Endothelial cell of umbilical vein (primary cell): ENCODE measurements around the gene TMED8. TPM values are rescaled to one million over a fixed set of nuclear protein-coding genes. Genes with fewer than 3 reads are reported as not detected.

Experiments used
- BruUV-seq: library from RNA; stranded (reverse); fragments of 400-500 nt; replicated peaks from 2 replicates; lab custom pipeline; 2021; lab: Mats Ljungman, UMichigan
- CTCF ChIA-PET: fragments of 300-600, 350-600 bp; sonication (Branson Sonifier 250); formaldehyde crosslinking; loops from one replicate; lab custom pipeline; 2021; ENCODE audit warnings: antibody characterized with exemption, inconsistent platforms; lab: Charles Lee
- POLR2A ChIA-PET: fragments of 300-600, 350-600 bp; sonication (Branson Sonifier 250); formaldehyde crosslinking; loops from one replicate; lab custom pipeline; 2021; ENCODE audit warnings: antibody characterized with exemption, inconsistent platforms; lab: Charles Lee
- DNase-seq: peaks from one replicate; pipeline ENCODE4 v3.0.0-alpha.2; 2011; ENCODE audit warnings: low read depth, low spot score
- FAIRE-seq: peaks from 2 replicates; lab custom pipeline; 2011; peaks lifted over from hg19 to GRCh38; lab: Jason Lieb, UNC
- H2AFZ ChIP-seq: 2 replicates; pipeline ENCODE4 v1.6.0; 2012; ENCODE audit warnings: low read depth, low read length, control low read depth, inconsistent platforms
- H3K27ac ChIP-seq: 2 replicates; pipeline ENCODE4 v1.5.1; 2011; ENCODE audit warnings: low read depth, mild to moderate bottlenecking, control low read depth, low read length, moderate library complexity; ENCODE audit not compliant: insufficient read depth
- H3K27me3 ChIP-seq, 2 experiments: 2 replicates each; pipeline versions ENCODE4 v1.6.0 to v1.6.1; 2011; ENCODE audit warnings: low read length in 2 of 2, mixed read lengths in 1 of 2; ENCODE audit not compliant: control insufficient read depth in 2 of 2, insufficient read depth in 2 of 2
- H3K36me3 ChIP-seq, 2 experiments: 2 replicates in 1 of 2; 3 replicates in 1 of 2; pipeline ENCODE4 v1.5.1; 2011; ENCODE audit warnings: low read length in 2 of 2, mild to moderate bottlenecking in 1 of 2, moderate library complexity in 1 of 2; ENCODE audit not compliant: control insufficient read depth in 2 of 2, insufficient read depth in 2 of 2; ENCODE audit errors: extremely low read depth in 1 of 2
- H3K4me1 ChIP-seq: 3 replicates; pipeline ENCODE4 v1.5.1; 2011; ENCODE audit warnings: mild to moderate bottlenecking, low read length; ENCODE audit not compliant: control insufficient read depth, insufficient read depth; ENCODE audit errors: extremely low read depth
- H3K4me2 ChIP-seq: 2 replicates; pipeline ENCODE4 v1.6.1; 2011; ENCODE audit warnings: low read length, control low read depth, mixed read lengths; ENCODE audit not compliant: insufficient read depth
- H3K4me3 ChIP-seq, 3 experiments: fragments of 200-600 bp in 1 of 3; sonication (generic), shearing (Covaris generic) in 1 of 3; replicated peaks in 1 of 3; 2 replicates each; pipeline ENCODE4 v1.5.1; 2011 to 2016; ENCODE audit warnings: control low read depth in 3 of 3, low read length in 3 of 3, mild to moderate bottlenecking in 2 of 3, inconsistent platforms in 1 of 3, low read depth in 1 of 3, moderate library complexity in 1 of 3; ENCODE audit not compliant: insufficient read depth in 1 of 3
- H3K79me2 ChIP-seq: 2 replicates; pipeline ENCODE4 v1.6.0; 2012; ENCODE audit warnings: low read length, inconsistent platforms; ENCODE audit not compliant: control insufficient read depth, insufficient read depth
- H3K9ac ChIP-seq: replicated peaks from 2 replicates; pipeline ENCODE3; 2011; ENCODE audit warnings: low read length, control low read depth; ENCODE audit not compliant: insufficient read depth; ENCODE audit errors: extremely low read depth
- H3K9me1 ChIP-seq: replicated peaks from 3 replicates; pipeline ENCODE4 v1.6.0; 2011; ENCODE audit warnings: mild to moderate bottlenecking, low read length; ENCODE audit not compliant: control insufficient read depth, insufficient read depth; ENCODE audit errors: extremely low read depth
- H3K9me3 ChIP-seq: replicated peaks from 2 replicates; pipeline ENCODE4 v1.5.1; 2012; ENCODE audit warnings: low read length, inconsistent platforms; ENCODE audit not compliant: control insufficient read depth, insufficient read depth
- H4K20me1 ChIP-seq: replicated peaks from 2 replicates; pipeline ENCODE3; 2011; ENCODE audit warnings: mild to moderate bottlenecking, low read length; ENCODE audit not compliant: control insufficient read depth, insufficient read depth; ENCODE audit errors: extremely low read depth
- CTCF ChIP-seq, 2 donors: IDR thresholded peaks; 1 replicate in 1 of 2; 2 replicates in 1 of 2; pipeline ENCODE4 v1.5.1; 2011; ENCODE audit warnings: low read length in 2 of 2, mild to moderate bottlenecking in 2 of 2, moderate library complexity in 2 of 2, control low read depth in 1 of 2, inconsistent platforms in 1 of 2, low read depth in 1 of 2; ENCODE audit not compliant: insufficient read depth in 1 of 2; ENCODE audit errors: extremely low read depth in 1 of 2
- EZH2 ChIP-seq: IDR thresholded peaks from 2 replicates; pipeline ENCODE4 v1.6.1; 2012; ENCODE audit warnings: borderline replicate concordance, low read depth, mild to moderate bottlenecking, moderate library complexity, low read length, inconsistent platforms; ENCODE audit not compliant: severe bottlenecking
- FOS ChIP-seq: IDR thresholded peaks from 2 replicates; pipeline ENCODE4 v1.6.1; 2011; ENCODE audit warnings: mild to moderate bottlenecking, low read length, moderate library complexity, borderline replicate concordance; ENCODE audit not compliant: insufficient read depth
- GATA2 ChIP-seq: IDR thresholded peaks from 2 replicates; pipeline ENCODE4 v1.7.0; 2011; ENCODE audit warnings: low read depth, mild to moderate bottlenecking, moderate library complexity, mixed read lengths, low read length; ENCODE audit not compliant: insufficient read length, insufficient read depth
- JUN ChIP-seq: IDR thresholded peaks from 2 replicates; pipeline ENCODE4 v1.6.1; 2011; ENCODE audit warnings: borderline replicate concordance, low read depth; ENCODE audit not compliant: insufficient read length, insufficient read depth
- MAX ChIP-seq: IDR thresholded peaks from 2 replicates; pipeline ENCODE4 v1.6.1; 2011; ENCODE audit not compliant: insufficient read depth, insufficient read length
- MYC ChIP-seq: IDR thresholded peaks from one replicate; pipeline ENCODE4 v1.6.1; 2011; ENCODE audit warnings: mild to moderate bottlenecking, low read depth, low read length
- POLR2A ChIP-seq: IDR thresholded peaks from 2 replicates; pipeline ENCODE4 v1.6.1; 2012; ENCODE audit warnings: low read depth, mild to moderate bottlenecking, control low read depth, low read length
- POLR2AphosphoS5 ChIP-seq: IDR thresholded peaks from 2 replicates; pipeline ENCODE4 v1.6.1; 2012; ENCODE audit warnings: low read depth, mild to moderate bottlenecking, control low read depth, low read length, moderate library complexity; ENCODE audit not compliant: insufficient read depth
- dilution Hi-C: fragments of 300-500 bp; cut with MboI; formaldehyde crosslinking; loops from one replicate; pipeline ENCODE4 v1.15.0; 2019; ENCODE audit warnings: low sequenced_read_pairs; ENCODE audit not compliant: extremely low pct_ligation_motif_present
- intact Hi-C: fragments of 100-400 bp; cut with micrococcal nuclease; formaldehyde crosslinking; loops from one replicate; pipeline ENCODE4 v1.10.0; 2022
- polyA plus RNA-seq, 4 experiments: library from polyadenylated mRNA; depleted of rRNA in 3 of 4; stranded (reverse) in 3 of 4; unstranded in 1 of 4; fragments of >200 nt; gene quantifications; 2 replicates each; pipeline versions ENCODE4 v1.2.1 to v1.2.3, GENCODE V29; 2011 to 2012; ENCODE audit warnings: missing spikeins in 1 of 4
- total RNA-seq: library from RNA; stranded (reverse); gene quantifications from 2 replicates; pipeline ENCODE4 v1.2.3, GENCODE V29; 2021

Gene TMED8
- total and polyA plus RNA-seq, 2 donors (not counting 3 experiments of a cell fraction or from before 2014, with no cell fraction given) = 5.2 to 12.6 TPM

- Histone ChIP-seq H3K9ac (no peak overlapping the region), H3K36me3 (no peaks in the 10 kb centered on the region), H3K9me3 (no peaks in the 10 kb centered on the region), H3K79me2 (no peaks in the 10 kb centered on the region), H3K27me3 (no peaks in the 10 kb centered on the region), H3K27ac (no peak overlapping the region), H3K4me1 (no peaks in the 10 kb centered on the region), H3K4me3 (no peak overlapping the region), H3K9me1 (no peaks in the 10 kb centered on the region), H3K4me2 (no peak overlapping the region), H2AFZ (no peak overlapping the region), H4K20me1 (no peaks in the 10 kb centered on the region)
- intact Hi-C loops = no loop called here
- FAIRE-seq (no peak), DNase-seq (no peak)
- no TSS peak for BruUV-seq
- no peak for TF ChIP-seq POLR2A
- TF ChIP-seq POLR2AphosphoS5 = no peak
- TF ChIP-seq EZH2 = no peak
- no peak for TF ChIP-seq FOS
- no peak for TF ChIP-seq MYC
- no peak for TF ChIP-seq JUN
- TF ChIP-seq MAX = no peak
- no peak for TF ChIP-seq GATA2
- TF ChIP-seq CTCF (IDR thresholded peaks at IDR 0.05; ENCODE audit: extremely low read depth in 1 of 2, insufficient read depth in 1 of 2, low read depth in 1 of 2, low read length in 2 of 2) = no peak
- ChIA-PET POLR2A (no interaction called here), CTCF (interaction anchor here (1.3 kb wide), 1 partner anchor 45 kb away, joined by 3 read pairs; no protein-coding TSS in a partner anchor)
- dilution Hi-C loops = no loop called here
These were observed 26.9 kb upstream of the TMED8 start for GRCh38 chr14:77403768-77404167.
